Sigmoid colon (tissue), 7 donors: ENCODE data around the gene RHBDL3. TPM values are rescaled to one million over a fixed set of nuclear protein-coding genes. Genes with fewer than 3 reads are reported as not detected.

ENCODE experiments used
- DNase-seq: peaks from one replicate; pipeline ENCODE4 v3.0.0-alpha.2; 2019
- H3K27ac ChIP-seq, 4 donors: fragments of 200-600 bp; sonication (generic); one replicate each; pipeline ENCODE4 v1.5.1; 2016 to 2019; ENCODE audit warnings: mild to moderate bottlenecking in 1 of 4
- H3K27me3 ChIP-seq, 3 donors: fragments of 200-600 bp; sonication (generic); one replicate each; pipeline ENCODE4 v1.5.1; 2019; ENCODE audit warnings: mild to moderate bottlenecking in 1 of 3
- H3K36me3 ChIP-seq, 4 donors: fragments of 200-600 bp; sonication (generic); one replicate each; pipeline ENCODE4 v1.5.1; 2016 to 2019
- H3K4me1 ChIP-seq, 4 donors: fragments of 200-600 bp; sonication (generic); one replicate each; pipeline ENCODE4 v1.5.1; 2017 to 2019
- H3K4me3 ChIP-seq, 4 donors: fragments of 200-600 bp; sonication (generic); one replicate each; pipeline ENCODE4 v1.5.1; 2017 to 2019; ENCODE audit warnings: mild to moderate bottlenecking in 2 of 4, moderate library complexity in 1 of 4
- H3K9me3 ChIP-seq, 4 donors: fragments of 200-600 bp in 3 of 4; sonication (generic) in 3 of 4; one replicate each; pipeline versions ENCODE4 v1.5.1 to v1.6.1; 2013 to 2019
- EP300 ChIP-seq, 4 donors: sonication (generic); formaldehyde crosslinking; IDR thresholded peaks; one replicate each; pipeline ENCODE4 v1.6.1; 2017; ENCODE audit warnings: antibody characterized with exemption in 4 of 4
- POLR2A ChIP-seq, 2 donors: fragments of 450-650 bp; IDR thresholded peaks; one replicate each; pipeline ENCODE4 v1.6.1; 2016; ENCODE audit warnings: antibody characterized with exemption in 2 of 2, mild to moderate bottlenecking in 2 of 2, moderate library complexity in 2 of 2
- POLR2AphosphoS5 ChIP-seq, 4 donors: sonication (generic); formaldehyde crosslinking; IDR thresholded peaks; one replicate each; pipeline ENCODE4 v1.6.1; 2017; ENCODE audit warnings: antibody characterized with exemption in 4 of 4
- WGBS, 2 donors: extraction: QIAGEN DNeasy Blood & Tissue Kit; methylation state at CpG; one replicate each; pipeline ENCODE4 v1.1.7; 2013; 5-methylcytosine and 5-hydroxymethylcytosine counted together
- intact Hi-C: fragments of 100-400 bp; cut with DNase I; formaldehyde crosslinking; loops from one replicate; pipeline ENCODE4 v1.15.1; 2023
- polyA plus RNA-seq, 3 donors: library from polyadenylated mRNA; stranded (reverse); fragments of 200-250 nt; gene quantifications; one replicate each; pipeline ENCODE4 v1.2.3, GENCODE V29; 2013
- small RNA-seq, 3 donors: library from RNA; depleted of rRNA; stranded (forward); fragments of <200 nt; gene quantifications; one replicate each; pipeline ENCODE3, GENCODE V24; 2016
- total RNA-seq, 4 donors: library from RNA; depleted of rRNA; stranded (reverse); fragments of >200 nt; gene quantifications; one replicate each; pipeline ENCODE4 v1.1.0, GENCODE V29; 2016
- TF ChIP-seq, protein P1 (sequence below), 4 experiments: fragments of 450-650 bp in 3 of 4; fragments of 200-600 bp in 1 of 4; IDR thresholded peaks; one replicate each; pipeline ENCODE4 v1.5.1; 2016 to 2019; ENCODE audit warnings: antibody characterized with exemption in 4 of 4, mild to moderate bottlenecking in 3 of 4, moderate library complexity in 2 of 4
- donor health status: healthy with polysubstance abuse.
- donor health status: Bipolar disorder and iron deficiency.
- donor health status: healthy.

The RHBDL3 gene
- total and polyA plus RNA-seq, 7 donors = 0.23 to 0.83 (median 0.61) TPM; not detected in 1

DNA sequence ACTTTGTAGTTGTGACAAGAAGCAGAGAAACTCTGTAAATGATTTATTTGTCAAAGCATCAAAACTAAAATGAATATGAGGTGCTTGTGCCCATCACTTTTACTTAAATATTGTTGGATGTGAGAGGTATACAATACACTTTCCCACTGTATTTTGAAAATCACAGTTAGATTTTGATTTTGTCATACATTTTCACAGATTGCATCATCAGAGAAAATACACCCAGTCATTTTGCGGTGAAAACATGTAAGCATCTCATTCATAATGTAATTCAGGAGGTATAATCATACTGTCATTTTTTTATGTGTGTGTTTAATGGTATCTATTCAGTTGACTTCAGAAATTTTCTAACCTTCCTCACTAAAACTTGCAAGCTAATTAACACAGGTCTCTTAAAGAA is 95.6 kb downstream of the RHBDL3 start:
- WGBS, 2 donors = 91 to 98% methylated on average over 1 of the region's 1 CpG
- peaks cover 20 to 96% (median 57%) of the 10 kb centered on the region in 4 donors for H3K36me3 ChIP-seq
- TF ChIP-seq POLR2A (IDR thresholded peaks at IDR 0.05) (no peak), POLR2AphosphoS5 (IDR thresholded peaks at IDR 0.05) (no peak), EP300 (IDR thresholded peaks at IDR 0.05) (no peak)
- TF ChIP-seq, protein P1, sequence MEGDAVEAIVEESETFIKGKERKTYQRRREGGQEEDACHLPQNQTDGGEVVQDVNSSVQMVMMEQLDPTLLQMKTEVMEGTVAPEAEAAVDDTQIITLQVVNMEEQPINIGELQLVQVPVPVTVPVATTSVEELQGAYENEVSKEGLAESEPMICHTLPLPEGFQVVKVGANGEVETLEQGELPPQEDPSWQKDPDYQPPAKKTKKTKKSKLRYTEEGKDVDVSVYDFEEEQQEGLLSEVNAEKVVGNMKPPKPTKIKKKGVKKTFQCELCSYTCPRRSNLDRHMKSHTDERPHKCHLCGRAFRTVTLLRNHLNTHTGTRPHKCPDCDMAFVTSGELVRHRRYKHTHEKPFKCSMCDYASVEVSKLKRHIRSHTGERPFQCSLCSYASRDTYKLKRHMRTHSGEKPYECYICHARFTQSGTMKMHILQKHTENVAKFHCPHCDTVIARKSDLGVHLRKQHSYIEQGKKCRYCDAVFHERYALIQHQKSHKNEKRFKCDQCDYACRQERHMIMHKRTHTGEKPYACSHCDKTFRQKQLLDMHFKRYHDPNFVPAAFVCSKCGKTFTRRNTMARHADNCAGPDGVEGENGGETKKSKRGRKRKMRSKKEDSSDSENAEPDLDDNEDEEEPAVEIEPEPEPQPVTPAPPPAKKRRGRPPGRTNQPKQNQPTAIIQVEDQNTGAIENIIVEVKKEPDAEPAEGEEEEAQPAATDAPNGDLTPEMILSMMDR (IDR thresholded peaks at IDR 0.05) = no peak

DNA sequence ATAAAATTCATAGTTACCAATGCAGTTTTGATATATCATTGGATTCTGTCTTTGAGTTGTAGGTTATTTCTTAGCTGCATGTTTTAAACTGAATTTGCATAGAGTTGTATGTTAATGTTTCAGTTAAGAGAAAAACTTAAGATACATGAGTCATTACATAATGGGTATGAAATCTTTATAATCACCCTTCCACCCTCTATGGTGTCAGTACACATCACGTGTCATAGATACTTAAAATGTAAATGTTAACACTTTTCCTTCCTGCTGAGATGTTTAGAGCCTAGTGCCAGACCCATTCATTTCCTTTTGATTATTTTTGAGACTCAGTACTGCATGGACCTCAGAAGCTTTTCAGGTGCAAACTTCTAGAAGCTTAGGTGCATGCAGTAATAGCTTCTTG is 104.8 kb downstream of the RHBDL3 start:
- DNase-seq = no peak
- H3K9me3 ChIP-seq = no peaks in the 10 kb centered on the region
- H3K27ac ChIP-seq = no peak overlapping the region
- WGBS, 2 donors = 57 to 64% methylated on average over 1 of the region's 1 CpG
- TF ChIP-seq EP300 (IDR thresholded peaks at IDR 0.05) = no peak
- TF ChIP-seq, protein P1 (IDR thresholded peaks at IDR 0.05) = no peak
- TF ChIP-seq POLR2A (IDR thresholded peaks at IDR 0.05) = no peak
- no peak overlapping the region for H3K4me3 ChIP-seq
- no peaks in the 10 kb centered on the region for H3K4me1 ChIP-seq
- H3K27me3 ChIP-seq = no peaks in the 10 kb centered on the region
- intact Hi-C loops = loop anchor here (10.0 kb wide), 1 partner anchor 74 kb away; the partner anchor contains the start of gene PSMD11
- H3K36me3 ChIP-seq = peaks cover 47 to 100% (median 60%) of the 10 kb centered on the region in 4 donors

More for the DNA sequence above, 95.6 kb downstream of the RHBDL3 start:
- no peak overlapping the region for H3K4me3 ChIP-seq
- no peaks in the 10 kb centered on the region for H3K27me3 ChIP-seq
- H3K27ac ChIP-seq = no peak overlapping the region
- intact Hi-C loops = no loop called here
- no peak for DNase-seq
- no peaks in the 10 kb centered on the region for H3K9me3 ChIP-seq
- peaks cover 0 to 19% (median 12%) of the 10 kb centered on the region in 4 donors for H3K4me1 ChIP-seq

Small RNA genes lying within 50 kb of the gene (small RNA-seq; reads per million reads assigned to genes)
- 0 reads per million in 3 donors for gene UBL5P2

Other genes starting within 250 kb of the RHBDL3 start
- gene RHOT1, start 123.3 kb upstream of the RHBDL3 start, total RNA-seq = 10 to 100 TPM; 48.9 to 71.5 (median 58.0) TPM
- gene RHOT1, start 123.3 kb upstream of the RHBDL3 start, polyA plus RNA-seq = 10 to 100 TPM; 17.0 to 33.6 (median 22.0) TPM
- 10 to 100 TPM; 10.5 to 19.6 (median 11.2) TPM for gene C17orf75, start 76.3 kb downstream of the RHBDL3 start, total RNA-seq
- gene C17orf75, start 76.3 kb downstream of the RHBDL3 start, polyA plus RNA-seq = 10 to 100 TPM; 10.0 to 16.4 (median 10.8) TPM
- gene ZNF207, start 84.3 kb downstream of the RHBDL3 start, total RNA-seq = 100 to 1,000 TPM; 100 to 132 (median 108) TPM
- 10 to 100 TPM; 61.9 to 95.5 (median 62.9) TPM for gene ZNF207, start 84.3 kb downstream of the RHBDL3 start, polyA plus RNA-seq
- 10 to 100 TPM; 42.4 to 59.8 (median 43.2) TPM for gene PSMD11, start 178.7 kb downstream of the RHBDL3 start, total RNA-seq
- gene PSMD11, start 178.7 kb downstream of the RHBDL3 start, polyA plus RNA-seq = 10 to 100 TPM; 42.0 to 71.7 (median 52.2) TPM
- gene CDK5R1, start 221.2 kb downstream of the RHBDL3 start, total RNA-seq = 1 to 10 TPM in 3 of 4 donors, under 1 TPM in 1; 0.81 to 1.2 (median 1.1) TPM
- gene CDK5R1, start 221.2 kb downstream of the RHBDL3 start, polyA plus RNA-seq = 1 to 10 TPM in 1 of 3 donors, under 1 TPM in 2; under 0.01 to 3.8 (median 0.46) TPM